H1 (cell line): ENCODE results near the gene ALDH1B1. TPM values are rescaled to one million over a fixed set of nuclear protein-coding genes. Genes with fewer than 3 reads are reported as not detected.

Source experiments
- CHD2 ChIP-seq: IDR thresholded peaks from 2 replicates; pipeline ENCODE4 v1.6.1; 2012; ENCODE audit warnings: low read length, improper control_type of control experiment
- KDM1A ChIP-seq: fragments of 200-600, 300-600 bp; sonication (generic); IDR thresholded peaks from 2 replicates; pipeline ENCODE4 v1.7.1; 2016; ENCODE audit warnings: mild to moderate bottlenecking, low read length, borderline replicate concordance
- YY1 ChIP-seq: IDR thresholded peaks from 2 replicates; pipeline ENCODE4 v1.6.1; 2011; ENCODE audit warnings: low read depth, mild to moderate bottlenecking, low read length
- polyA plus RNA-seq, 7 experiments: library from polyadenylated mRNA; depleted of rRNA in 3 of 7; stranded (reverse) in 5 of 7; unstranded in 2 of 7; fragments of >200 nt in 5 of 7; fragments of 200-250 nt in 2 of 7; gene quantifications; 1 replicate in 5 of 7; 2 replicates in 1 of 7; 4 replicates in 1 of 7; pipeline versions ENCODE4 v1.2.1 to v1.2.3, GENCODE V29; 2011 to 2013; ENCODE audit warnings: missing spikeins in 2 of 7, mixed read lengths in 2 of 7
- total RNA-seq: library from RNA; stranded (reverse); fragmentation: NEBNext Ultra II Directional; extraction: Animal tissue kit (Norgen Biotek cat#: 25700); gene quantifications from 2 replicates; pipeline ENCODE4 v1.2.1, GENCODE V29; 2021

ALDH1B1 gene
- total and polyA plus RNA-seq, 2 of the 8 experiments (the other 6 are each of a cell fraction or from before 2014, with no cell fraction given) = 41.6 to 78.7 TPM

DNA sequence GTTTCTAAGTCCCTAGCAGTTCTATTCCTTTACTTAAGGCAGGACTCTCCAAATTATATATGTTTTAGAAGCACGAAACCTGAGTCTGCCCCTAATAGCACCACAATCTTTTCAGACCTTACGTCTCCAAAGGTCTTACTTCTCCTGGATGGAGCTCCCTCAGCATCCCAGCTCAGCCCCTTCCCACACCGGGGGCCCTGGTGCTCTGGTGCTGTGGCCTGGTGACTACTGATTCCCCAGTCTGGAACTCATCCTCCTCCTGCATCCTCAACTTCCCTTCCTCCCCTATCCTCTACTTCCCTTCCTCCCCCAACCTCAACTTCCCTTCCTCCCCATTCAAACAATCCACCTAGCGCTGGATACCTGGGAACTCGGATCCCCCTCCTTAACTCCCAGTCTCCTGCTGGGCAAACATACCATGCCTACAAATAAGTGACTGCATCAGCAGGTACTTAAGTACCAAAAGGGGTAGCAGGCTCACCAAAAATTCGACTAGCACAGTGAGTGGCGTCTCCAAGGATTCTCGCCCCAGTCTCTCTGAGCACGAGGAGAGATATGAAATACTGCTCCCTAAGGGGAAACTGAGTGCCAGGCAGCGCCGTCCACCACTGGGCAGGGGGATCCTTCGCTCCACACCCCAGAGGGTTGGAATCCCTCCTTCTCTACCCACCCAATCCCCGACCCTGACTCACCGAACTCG lies 30.9 kb downstream of the ALDH1B1 start (continued):
- TF ChIP-seq KDM1A = no peak
- TF ChIP-seq CHD2 = no peak
- no peak for TF ChIP-seq YY1
